Panc1 (cell line): Measurements from ENCODE around the gene CITED4.

ENCODE experiments used
- CTCF ChIP-seq: fragments of 450-650 bp; IDR thresholded peaks from 2 replicates; pipeline ENCODE4 v1.5.1; 2017; ENCODE audit warnings: mild to moderate bottlenecking
- POLR2AphosphoS5 ChIP-seq: IDR thresholded peaks from 2 replicates; pipeline ENCODE4 v1.6.1; 2012; ENCODE audit warnings: mild to moderate bottlenecking, low read depth, low read length, moderate library complexity
- REST ChIP-seq, 2 experiments: IDR thresholded peaks; 2 replicates each; pipeline ENCODE4 v1.6.1; 2011 to 2012; ENCODE audit warnings: low read depth in 2 of 2, control low read depth in 1 of 2, low read length in 1 of 2, mild to moderate bottlenecking in 1 of 2, moderate library complexity in 1 of 2; ENCODE audit not compliant: insufficient read depth in 1 of 2

- TF ChIP-seq POLR2AphosphoS5 (no peak), CTCF (no peak), REST (IDR thresholded peaks at IDR 0.05; ENCODE audit: insufficient read depth in 1 of 2, low read depth in 2 of 2, low read length in 1 of 2) (no peak)
Observed at GRCh38 chr1:40823345-40823744, 38.8 kb downstream of the CITED4 start.
